Activated CD8-positive, alpha-beta memory T cell treated with anti-CD3 and anti-CD28 coated beads, Interleukin-2, amount 50 U/mL, for 48 hours (primary cell): ENCODE data around the gene SLC44A1.

Source experiments
- DNase-seq: peaks from one replicate; pipeline ENCODE4 v3.0.0-alpha.2; 2020

The SLC44A1 gene

DNA sequence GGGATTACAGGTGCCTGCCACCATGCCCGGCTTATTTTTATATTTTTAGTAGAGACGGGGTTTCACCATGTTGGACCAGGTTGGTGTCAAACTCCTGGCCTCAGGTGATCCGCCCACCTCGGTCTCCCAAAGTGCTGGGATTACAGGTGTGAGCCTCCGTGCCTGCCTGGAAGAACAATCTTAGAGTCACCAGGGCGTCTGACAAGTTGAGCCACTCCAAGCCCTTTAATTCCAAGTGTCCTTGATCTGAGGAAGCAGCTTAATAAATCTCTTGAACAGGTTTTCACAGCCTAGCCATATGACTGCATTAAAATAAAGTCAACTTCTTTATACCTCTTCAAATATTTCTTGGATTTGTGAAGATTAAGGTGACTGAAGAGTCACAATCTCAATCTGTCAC, 31.5 kb downstream of the SLC44A1 start:
- DNase-seq: no peak

DNA sequence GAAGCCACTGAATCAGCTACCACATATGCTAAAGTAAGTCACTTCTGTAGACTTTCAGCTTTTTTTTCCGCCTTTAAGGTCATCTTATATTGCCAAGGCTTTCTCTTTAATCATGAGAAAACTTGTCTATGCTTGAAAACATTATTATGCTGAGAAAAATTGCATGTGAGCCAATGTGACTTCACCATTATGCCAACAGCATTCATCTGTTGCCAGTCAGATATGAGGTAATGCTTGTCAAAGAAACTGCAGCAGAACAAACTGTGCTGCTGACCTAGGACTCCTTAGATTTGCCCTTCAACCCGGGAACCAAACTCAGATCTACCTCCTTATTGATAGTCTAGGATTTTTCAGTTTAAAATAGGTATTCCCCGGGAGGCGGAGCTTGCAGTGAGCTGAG, 34.3 kb downstream of the SLC44A1 start:
- DNase-seq: no peak

DNA sequence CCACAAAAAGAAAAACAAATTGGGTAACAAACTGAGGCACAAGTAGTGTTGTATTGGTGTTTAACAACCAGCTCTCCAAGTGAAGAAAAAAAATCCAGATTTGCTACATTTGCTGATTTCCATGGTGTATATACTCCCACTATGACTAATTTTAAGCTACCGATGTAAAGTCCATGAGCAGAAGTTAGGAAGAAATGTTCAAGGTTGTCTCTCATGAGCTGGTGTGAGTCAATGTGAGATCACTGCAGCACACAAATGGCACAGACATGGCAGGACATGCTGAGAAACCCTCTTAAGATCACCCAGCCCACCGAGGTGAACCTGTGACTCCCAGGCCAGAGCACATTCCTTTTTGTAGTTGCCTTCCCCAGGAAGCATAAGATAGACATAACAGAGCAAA, 36.2 kb downstream of the SLC44A1 start:
- DNase-seq: no peak

DNA sequence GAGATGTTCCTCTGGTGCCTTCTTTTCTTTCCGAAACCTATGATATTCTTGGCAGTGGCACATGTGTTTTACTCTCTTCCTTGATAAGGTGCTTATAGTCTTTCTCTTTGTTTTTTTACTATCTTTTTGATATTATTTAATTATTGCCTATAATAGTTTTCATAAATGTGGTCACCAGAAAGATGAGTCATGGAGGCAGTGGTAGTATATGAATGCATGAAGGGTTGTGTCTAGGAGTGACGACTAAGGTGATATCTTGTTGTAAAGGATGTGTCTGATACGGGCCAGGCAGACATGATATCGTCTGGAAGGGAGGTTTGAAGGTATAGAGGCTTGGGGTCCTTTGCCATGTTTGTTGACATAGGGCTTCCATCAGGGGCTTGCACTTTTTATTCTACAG, 36.8 kb downstream of the SLC44A1 start:
- no peak for DNase-seq

DNA sequence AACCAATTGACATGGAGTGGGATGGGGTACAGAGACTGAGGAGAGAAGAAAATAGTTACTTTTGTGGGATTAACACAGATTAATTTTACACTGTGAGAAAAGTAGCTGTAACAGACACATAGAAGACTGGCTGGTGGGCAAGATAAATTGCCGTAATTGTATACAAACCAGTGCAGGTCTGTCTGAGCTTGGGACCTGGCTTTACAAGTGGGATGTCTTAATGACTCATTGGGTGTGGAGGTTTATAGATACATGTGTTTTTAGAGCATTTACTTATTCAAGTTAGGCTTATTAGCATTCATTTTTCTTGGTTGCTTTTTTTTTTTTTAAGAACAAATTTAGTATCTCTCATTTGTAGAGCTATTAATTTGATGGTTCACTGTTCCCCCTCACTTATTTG, 37.5 kb downstream of the SLC44A1 start:
- DNase-seq: no peak

DNA sequence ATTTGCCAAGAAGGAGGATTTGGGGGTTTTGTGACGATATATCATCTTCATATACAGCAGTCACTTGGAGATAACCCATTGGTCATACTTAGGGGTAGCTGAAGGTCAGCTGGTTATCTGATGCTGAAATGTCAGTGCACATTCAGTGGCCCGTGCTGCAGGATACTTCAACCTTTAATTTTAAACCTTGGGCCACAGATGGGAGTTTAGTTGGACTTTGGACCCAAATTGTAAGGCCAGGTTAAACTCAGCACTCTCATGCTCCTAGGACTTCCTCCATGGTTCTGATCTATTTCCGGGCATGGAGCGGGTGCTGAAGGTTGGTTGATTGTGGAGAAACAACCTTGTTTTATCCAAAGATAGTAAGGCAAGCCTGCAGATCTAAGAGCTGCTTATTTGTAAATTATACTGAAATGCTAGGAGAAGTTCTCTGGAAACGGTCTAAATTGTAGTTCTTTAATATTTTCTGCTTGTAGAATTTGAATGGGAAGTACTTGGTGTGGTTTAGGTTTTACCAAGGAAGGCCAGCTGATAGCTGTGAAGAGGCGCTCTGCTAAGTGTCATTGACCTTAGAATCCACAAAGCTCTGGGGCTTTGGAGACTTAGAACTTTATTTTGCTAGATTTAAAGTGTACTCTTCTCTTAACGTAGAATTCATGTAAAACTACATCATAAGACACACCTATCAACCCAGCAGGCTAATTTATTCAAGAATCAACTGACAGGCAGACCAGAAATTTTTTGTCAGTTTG, 38.6 kb downstream of the SLC44A1 start:
- DNase-seq: no peak

DNA sequence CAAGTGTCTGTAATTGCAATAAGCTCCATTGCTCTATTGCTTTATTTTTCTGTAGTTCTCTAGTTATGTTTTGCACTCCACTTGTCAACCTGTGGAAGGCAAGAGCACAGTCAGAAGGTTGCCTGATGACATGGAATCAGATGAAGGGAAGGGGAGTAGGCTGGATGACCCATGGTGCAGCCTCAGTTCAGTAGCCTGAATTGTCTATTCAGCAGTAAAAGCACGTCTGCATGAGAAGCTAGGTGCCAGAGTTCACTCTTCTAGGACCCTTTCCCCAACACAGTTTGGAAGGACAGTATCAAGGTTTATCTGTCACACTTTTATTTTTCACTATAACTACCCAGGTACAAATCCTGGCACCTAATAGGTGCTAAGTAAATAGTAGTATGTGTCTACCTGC, 39.3 kb downstream of the SLC44A1 start:
- DNase-seq: no peak

DNA sequence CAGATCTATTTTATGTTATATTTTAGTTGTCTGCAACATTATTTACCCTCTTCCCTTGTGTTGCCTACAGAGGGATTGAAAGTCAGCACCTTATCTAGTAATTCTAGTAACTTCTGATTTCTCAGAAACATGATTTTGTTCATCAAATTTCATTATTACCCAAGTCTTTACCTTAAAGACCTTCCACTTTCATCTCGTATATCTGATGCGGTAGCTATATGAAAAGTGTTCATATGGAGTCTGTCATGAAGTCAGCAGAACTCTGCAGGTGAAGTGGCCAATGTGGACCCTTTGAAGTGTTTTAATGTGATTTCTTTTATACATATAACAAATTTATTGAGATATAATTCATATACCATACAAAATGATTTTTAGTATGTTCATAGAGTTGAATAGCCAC, 40.0 kb downstream of the SLC44A1 start:
- no peak for DNase-seq

DNA sequence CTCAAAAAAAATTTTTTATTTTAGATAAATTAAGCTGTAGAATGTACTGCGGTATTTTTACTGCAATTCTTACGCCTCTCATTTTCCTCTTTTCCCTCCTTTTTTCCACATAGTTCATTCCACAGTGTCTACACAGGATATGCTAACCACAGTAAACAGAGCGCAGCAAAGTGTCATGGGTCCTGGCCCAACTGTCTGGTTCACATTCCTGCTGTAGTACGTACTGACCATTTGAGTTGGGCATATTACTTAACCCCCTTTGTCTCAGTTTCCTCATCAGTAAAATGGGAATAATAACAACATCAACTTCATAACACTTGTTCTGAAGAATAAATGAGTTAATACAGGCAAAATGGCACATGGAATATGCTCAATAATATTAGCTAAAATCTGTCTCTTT, 41.6 kb downstream of the SLC44A1 start:
- DNase-seq: no peak

DNA sequence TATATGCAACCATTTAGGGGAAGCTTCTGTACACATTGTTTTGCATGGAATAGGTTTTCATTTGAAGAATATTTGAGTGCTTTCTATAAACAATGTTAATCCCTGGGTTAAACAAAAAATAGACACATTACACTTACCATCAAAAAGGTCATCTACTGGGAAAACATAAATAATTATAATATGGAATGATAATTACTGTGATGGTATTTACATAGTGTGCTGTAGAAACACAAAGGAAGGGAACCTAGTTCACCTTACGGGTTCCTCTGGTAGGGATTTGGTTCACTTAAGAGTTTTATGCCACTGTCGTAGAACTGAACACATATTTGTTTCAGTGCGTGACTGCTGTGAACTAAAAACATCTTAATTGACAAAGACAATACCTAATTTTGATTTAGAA, 44.9 kb downstream of the SLC44A1 start:
- no peak for DNase-seq

DNA sequence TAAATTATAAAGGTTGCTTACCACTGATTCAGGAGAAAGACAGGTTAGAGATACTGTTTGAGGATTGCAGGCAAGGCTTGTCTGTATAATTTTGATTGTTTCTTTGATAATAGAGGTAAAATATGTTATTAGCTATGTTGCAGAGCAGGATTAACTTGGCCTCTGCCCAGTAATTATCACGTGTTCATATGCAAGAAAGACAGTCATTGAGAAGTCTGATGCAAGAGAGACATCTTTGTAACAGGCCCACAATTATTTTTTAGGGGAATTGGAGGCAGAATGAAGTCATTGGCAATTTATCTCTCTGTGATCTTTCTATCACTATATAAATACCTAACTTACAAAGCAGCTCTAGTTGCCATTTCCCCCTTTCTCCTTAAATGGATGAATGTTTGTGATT, 46.0 kb downstream of the SLC44A1 start:
- no peak for DNase-seq

DNA sequence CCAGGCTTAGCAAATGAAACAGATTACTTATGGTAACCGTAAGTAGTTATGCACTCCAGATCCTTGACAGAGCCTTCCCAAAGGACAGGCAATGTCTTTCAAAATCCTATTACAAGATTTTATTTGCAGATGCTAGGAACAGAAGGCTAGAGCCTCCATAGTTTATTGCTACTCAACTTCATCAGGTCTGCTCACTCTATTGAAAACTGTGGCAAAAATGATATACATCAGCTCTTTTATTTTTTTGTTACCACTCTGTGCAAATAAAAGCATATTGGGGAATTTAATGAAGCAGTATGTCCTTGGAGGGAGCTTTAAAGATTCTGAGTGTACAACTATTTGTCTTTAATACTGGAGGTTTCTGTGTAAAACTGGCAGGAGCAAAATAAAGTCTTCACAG, 46.5 kb downstream of the SLC44A1 start:
- no peak for DNase-seq

DNA sequence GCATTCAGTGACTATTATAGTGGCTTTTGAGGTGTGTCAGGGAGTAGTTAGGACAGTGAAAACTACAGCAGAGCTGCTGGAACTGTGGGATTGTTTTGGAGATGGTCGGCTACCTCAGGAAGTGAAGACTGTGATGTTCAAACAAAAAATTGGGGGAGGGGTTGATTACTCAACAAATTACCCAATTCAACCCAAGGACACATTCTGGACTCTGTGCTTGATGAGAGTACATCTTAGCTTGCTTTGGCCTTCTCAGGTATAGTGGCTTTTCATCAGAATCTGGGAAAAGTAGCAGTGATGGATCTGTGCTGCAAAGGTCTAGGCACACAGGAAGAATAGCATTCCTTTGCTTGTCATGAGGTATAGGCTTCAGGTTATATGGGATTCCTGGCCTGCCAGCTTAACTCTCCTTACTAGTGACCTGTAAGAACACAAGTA, 47.0 kb downstream of the SLC44A1 start:
- no peak for DNase-seq

DNA sequence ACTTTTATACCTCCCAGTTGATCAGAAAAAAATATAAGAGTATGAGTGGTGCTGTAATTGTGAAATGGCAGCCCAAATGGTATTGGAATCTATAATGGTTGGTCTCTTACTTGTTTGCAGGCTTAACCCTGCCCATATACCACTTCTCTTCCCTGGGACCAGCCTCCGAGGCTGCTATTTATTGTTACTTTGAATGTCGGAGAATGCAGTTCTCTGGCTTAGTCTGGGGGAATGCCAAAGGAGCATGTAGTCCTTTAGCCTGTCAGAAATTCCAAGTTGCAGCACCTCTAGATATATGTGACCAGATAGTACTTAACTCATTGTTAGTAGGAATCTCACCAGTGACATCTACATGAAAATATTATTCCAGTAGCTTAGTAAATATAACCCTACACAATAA, 47.5 kb downstream of the SLC44A1 start:
- DNase-seq: no peak

DNA sequence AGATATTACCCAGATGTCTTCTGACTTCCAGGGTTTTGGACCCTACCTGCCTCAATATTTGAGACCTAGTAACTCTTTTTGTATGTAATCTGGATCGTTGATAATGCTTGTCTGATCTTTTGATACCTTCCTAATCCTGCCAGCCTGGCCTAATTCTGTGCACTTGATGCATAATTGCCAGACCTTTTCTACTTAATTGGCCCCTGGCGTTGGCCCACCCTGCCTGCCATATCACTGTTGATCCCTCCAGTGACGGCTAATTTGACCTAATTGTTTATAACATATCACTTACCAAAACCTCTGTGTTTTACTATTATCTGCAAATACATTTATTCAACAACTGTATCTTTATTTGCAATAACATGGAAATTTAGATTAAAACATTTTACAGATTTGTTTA, 49.0 kb downstream of the SLC44A1 start:
- no peak for DNase-seq

DNA sequence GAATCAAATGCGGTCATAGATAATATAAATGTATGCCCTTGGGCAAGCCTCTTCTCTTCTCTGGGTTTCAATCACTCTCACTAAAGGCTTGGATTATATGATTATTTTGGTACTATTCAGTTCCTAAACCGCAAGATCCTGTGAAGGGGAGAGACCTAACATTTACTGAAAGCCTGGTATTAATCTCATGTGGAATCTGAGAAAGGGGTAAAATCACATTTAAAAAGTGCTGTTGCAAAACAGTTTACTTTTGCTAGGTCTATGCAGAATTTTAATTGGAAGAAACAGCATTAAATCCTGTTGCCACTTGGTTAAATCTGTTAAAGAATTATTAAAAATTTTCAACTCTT, 50.7 kb downstream of the SLC44A1 start:
- DNase-seq: no peak

DNA sequence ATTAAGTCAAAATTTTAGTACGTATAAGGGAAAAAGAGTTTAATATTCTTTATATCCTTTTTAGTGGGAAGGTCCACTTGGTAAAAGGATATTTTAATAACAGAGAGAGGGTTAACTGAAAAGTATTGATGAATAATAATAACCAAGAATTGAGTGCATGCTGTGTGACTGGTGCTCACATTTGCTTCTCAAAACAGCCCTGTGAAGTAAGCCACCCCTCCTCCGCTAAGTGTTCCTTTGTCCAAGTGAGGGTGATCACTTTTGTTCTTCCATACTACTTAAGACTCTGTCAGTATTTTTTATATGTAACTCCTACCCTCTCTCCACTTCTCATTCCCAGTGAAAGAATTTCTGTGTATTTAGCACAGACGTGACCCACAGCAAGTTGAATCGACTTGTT, 51.5 kb downstream of the SLC44A1 start:
- no peak for DNase-seq

DNA sequence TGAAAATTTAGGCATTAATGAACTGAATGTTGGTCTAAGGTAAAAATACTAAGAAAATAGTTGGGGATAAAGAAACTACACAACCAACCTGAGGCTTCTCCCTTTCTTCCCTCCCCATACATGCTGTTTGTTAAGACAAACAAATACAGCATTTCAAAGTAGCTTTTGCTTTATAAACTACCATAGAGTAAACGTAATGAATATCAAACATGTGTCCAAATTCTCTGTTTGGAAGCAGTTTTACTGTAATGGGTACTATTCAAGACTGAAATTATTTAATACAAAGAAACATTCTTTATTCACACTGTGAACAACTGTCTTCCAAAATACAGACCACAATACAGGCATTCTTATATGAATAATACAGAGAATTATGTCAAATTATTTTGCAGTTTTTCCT, 52.0 kb downstream of the SLC44A1 start:
- no peak for DNase-seq

DNA sequence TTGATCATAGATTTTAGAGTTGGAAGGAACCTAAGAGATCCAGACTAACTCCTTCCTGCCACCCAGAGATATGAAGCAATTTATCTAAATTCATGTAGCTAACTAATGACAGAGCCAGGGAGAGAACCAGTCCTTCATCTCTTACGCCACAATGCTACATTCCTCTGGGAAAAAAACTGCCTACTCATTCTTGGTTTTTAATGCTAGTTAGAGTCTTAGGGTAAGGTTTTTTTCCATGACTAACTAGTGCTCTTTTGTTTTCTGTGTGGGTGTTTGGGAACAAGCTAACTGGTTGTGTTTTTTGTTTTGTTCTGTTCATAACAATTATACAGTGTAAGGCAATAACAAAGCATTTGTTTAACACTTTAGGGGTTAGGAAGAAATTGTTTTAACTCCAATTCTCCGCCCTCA, 52.4 kb downstream of the SLC44A1 start:
- no peak for DNase-seq

DNA sequence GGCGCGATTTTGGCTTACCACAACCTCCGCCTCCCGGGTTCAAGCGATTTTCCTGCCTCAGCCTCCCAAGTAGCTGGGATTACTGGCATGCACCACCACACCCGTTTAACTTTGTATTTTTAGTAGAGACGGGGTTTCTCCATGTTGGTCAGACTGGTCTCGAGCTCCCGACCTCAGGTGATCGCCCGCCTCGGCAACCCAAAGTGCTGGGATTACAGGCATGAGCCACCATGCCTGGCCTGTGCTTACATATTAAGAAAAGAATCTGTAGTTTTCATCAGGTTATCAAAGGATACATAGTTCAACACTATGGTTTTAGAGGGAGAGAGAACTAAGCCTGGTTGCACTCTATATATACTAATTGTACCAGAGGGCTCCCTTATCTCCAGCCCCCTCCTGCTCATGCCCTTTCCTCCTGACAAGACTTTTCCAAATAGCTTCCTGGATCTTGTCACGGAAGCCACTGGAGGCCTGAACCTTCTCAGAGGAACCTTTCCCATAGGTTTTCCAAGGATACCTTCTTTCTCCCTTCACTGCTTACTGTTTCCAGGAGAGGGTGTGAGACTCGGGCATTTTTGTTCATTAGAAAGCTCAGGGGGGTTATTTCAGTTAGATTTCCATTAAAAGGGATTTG, 53.1 kb downstream of the SLC44A1 start:
- DNase-seq: no peak

DNA sequence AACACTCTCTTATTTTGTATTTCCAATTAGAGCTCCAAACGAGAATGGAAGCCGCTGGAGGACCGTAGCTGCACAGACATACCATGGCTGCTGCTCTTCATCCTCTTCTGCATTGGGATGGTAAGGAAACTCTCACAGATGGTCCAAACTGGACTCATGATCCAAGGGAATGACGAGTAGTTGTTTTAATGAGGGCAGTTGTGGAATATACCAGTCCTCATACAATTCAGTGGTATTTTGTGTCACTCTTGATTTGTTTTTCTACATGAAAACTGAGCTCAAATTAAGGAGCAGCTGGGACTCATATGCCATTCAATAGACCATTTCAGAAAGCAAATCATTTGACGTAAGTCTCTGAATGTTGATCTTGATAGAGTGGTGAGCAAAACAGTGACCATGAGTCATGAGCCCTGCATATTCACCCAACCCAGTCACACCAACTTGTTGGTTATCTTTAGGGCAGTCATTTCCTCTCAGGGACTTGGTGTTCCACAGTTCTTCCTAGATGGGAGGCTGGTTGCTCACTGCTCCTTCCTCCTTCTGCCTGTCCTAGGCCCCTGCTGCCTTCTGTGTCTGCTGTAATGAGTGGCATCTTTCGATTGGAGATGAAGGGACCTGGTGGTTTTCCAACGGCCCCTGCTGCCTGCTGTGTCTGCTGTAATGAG, 54.9 kb downstream of the SLC44A1 start:
- DNase-seq: no peak

DNA sequence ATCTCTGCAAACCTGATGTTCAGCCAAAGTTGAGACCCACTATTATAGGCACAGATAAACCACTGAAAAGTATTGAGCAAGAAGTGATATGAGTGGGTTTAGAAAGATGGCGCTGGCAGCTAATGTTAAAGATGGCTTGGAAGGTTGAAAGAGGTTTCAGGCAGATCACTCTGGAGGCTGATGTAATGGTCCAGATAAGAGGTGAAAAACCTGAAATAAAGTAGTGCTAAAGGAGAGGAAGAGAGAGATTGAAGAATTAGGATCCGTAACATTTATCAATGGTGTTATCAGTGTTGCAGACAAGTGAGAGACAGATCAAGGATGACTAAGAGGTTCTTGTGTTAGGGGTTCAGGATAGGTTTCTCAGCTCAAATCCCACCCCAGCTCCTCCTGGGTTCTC, 58.3 kb downstream of the SLC44A1 start:
- DNase-seq: no peak

DNA sequence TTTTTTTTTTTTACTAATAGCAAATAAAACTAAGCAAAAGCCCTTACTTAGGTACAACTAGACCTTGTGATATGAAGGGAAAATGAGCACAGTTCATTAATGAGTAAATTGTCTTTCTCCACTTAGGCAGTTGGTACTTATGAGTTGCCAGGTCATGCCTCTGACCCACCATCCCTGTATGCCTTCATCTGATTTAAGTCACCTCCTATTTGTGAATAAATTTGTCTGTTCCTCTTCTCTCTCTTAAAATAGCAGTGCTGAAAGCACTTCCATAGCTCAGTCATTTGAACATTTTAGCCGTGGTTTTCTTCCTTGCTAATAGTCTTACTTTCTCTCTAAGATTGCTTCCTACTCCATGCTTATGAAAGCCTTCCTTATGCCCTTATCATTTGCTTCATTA, 61.4 kb downstream of the SLC44A1 start:
- DNase-seq: no peak

DNA sequence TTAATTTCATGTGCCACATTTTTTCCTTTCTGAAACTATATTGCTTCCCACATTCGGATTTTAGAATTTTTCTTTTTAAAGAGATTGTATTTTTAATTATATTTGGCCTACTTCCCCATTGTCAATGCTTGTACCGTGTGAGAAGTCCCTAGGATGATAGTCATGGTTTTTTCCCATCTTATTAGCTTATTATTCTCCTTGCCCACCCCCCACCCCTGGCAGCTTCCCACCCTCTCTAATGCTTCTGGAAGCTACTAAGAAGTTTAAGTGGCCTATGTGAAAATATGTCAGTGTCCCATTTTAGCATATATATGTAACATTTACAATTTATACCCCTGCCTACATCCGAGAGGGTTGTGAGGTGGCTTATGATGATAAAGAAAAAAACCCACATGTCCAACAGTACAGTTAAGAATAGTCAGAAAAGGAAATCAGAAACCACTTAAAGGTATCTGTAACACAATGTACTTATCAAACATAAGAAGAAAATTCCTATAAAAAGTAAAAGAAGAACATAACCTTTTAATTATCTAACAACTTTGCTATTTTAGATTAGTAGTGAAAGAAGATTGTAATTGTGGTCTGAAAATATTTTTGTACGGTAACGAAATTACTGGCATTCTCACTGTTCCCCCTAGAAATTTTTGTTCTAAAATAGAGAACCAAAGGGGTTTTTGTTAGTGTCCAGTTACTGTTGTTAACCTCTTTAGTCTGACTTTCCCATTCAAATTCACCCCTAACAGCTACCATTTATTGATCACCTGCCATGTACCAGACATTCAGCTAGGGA, 62.1 kb downstream of the SLC44A1 start:
- no peak for DNase-seq
